GM21825 (cell line): ENCODE measurements around the gene OR2J1.
"Not testable (repeated sequence)": the region's sequence is repeated elsewhere in the genome, so short reads cannot be mapped to it uniquely, and the experiment has no call there.

Experiments used
- ATAC-seq: cut with Tn5 transposase; IDR thresholded peaks from one replicate; pipeline ENCODE4 v1.9.1; 2021; ENCODE audit warnings: mild to moderate bottlenecking, moderate library complexity; ENCODE audit not compliant: unreplicated experiment

The OR2J1 gene

DNA sequence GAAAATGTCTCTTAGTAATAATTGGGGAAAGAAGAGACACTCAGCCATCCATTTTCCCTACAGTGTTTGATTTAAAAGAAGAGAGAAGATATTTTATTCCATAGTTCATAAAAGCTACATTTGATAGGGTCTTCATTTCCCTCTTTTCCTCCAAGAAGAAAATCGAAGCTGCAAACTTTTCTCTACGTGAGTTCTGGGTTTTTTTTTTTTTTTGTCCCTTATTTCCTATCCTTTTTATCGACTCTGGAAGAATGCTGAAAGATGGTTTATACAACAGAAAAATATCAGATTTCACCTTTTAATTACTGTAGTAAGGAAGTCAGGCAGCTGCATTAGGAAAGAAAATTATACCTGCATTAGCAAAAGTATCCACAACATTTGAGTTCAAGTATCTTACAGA lies at the start of gene OR2J1:
Gene OR2J1 (plus strand): TSS at position 301 of the 400 bp plus-strand sequence. CDS start 1,453 bp downstream, outside the sequence.
- ATAC-seq, result no peak

DNA sequence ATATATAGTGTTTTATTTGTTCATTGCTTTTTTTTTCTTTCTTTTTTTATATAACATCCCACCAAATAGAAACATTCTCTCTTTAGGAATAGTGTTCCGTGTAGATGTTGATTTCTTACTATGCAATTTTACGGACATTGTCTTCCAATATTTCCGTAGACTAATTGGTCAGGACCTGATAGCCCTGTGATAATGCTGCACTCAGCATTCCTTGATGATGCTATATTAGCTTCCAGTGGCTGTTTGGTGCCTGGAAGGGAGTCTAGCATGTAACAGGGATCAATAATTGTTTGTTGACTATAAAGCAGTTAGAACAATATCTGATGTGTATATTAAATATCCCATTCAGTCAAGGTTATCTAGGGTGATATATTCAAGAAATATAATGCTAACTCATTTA lies 47.6 kb upstream of the OR2J1 start:
- ATAC-seq, result no peak

DNA sequence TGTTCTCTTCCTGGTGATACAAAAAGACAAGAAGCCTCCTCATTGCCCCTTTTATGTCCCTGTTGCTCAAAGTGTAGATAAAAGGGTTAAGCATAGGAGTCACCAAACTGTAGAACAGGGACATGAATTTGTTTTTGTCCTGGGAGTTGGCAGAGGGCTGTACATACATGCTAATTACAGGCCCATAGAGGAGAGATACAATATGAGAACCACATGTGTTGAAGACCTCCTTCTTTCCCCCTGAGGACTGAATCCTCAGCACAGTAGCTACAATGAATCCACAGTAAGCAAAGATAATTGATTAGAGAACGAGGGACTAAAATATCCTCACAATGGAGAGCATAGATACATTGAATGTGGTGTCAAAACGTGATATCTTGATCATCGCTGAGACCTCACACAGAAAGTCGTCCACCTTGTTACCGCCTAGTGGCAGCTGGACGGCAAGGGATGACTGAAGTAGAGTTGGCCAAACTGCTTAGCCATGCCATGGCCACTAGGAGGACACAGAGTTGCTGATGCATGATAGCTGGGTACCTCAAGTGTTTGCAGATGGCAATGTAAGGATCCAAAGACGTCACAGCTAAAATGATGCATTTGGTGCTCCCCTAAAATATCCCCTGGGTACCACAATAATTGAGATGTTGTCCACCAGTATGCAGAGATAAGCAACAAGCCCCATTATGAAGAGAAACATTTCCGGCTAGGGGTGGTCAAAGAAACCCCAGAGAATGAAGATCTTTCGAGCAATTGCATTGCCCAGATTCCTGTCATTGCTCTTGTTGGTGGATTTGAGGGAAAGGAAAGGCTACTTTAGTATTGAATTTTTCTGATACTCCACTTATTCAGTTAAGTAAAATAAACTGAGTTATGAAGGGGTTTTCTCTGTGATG lies 27.2 kb upstream of the OR2J1 start:
- no peak for ATAC-seq

DNA sequence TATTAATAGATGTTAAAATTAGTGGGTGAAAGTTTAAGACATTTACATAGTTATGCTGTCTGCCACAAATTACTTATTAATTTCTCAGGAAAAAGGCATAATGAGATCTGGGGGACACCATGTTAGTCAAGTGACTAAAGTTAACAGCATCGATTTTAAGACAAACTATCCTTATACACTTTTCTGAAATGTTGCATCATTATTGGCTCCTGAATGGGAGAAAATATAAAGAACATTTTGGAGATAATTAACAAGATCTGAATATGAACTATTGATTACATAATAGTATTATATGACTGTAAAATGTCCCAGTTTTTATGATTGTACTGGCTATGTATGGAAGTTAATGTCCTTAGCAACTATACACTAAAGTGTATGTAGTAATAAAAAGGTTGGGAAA lies 20.1 kb upstream of the OR2J1 start:
- no peak for ATAC-seq

- no peak for ATAC-seq
Measured at GRCh38 chr6:29081312-29081711, 18.0 kb upstream of the OR2J1 start.

- ATAC-seq, result no peak
Measured at GRCh38 chr6:29082457-29082856, 16.8 kb upstream of the OR2J1 start.

DNA sequence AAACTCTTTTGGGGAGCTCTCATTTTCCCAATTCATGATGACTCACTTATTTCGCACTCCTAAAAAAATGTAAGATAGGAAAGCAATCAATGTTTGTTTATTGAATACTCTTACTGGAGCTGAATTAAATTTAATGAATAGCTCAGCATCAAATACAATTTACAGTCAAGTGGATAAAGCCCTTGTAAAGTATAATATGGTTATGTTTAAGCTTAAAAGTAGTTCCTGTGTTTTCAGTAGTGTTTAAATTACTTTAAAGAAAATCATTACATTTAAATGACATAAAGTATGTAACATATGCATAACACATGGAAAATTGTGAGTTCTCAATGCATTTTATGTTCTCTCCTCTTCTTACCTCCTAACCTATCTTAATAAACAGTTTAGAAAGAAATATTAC lies 12.1 kb upstream of the OR2J1 start, which contains the start of gene OR2B3:
Gene OR2B3 (minus strand): TSS at position 101 of the 400 bp plus-strand sequence. CDS start 65 bp downstream, at position 36.
- ATAC-seq, result no peak

DNA sequence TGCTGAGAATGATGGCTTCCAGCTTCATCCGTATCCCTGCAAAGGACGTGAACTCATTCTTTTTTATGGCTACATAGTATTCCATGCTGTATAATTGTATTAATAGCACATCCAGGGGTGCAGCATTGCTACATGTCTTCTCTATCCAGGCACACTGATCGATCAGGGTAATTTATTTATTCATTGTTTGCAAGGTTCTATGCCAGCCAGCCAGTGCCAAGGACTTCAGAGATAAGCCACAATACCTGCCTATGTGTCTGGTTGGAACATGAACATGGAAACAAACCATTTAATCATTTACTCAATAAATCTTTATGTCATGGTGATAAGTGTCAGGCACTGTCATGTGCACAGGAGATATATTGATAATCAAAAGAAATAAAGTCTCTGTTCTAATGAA lies 6.3 kb upstream of the OR2J1 start:
- ATAC-seq, result no peak

- ATAC-seq, result no peak
Measured at GRCh38 chr6:29097803-29098202, 1.5 kb upstream of the OR2J1 start.

- ATAC-seq, result no peak
Measured at GRCh38 chr6:29107758-29108157, 8.5 kb downstream of the OR2J1 start, which contains the start of gene OR2J3. Gene OR2J3, plus strand, starts transcription at chr6:29108058. Its CDS starts 3,833 bp downstream, at chr6:29111891.

GRCh38 chr6:29112135-29112534 lies 12.8 kb downstream of the OR2J1 start:
- no peak for ATAC-seq

DNA sequence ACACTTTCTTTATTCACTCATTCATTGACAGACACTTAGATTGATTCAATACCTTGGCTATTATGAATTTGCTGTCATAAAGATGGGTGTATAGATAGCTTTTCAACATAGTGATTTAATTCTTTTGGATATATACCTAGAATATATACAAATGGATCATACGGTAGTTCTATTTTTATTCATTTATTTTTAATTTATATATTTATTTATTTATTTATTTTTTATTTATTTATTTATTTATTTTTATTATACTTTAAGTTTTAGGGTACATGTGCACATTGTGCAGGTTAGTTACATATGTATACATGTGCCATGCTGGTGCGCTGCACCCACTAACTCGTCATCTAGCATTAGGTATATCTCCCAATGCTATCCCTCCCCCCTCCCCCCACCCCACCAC lies 15.7 kb downstream of the OR2J1 start:
- not testable (repeated sequence) for ATAC-seq

GRCh38 chr6:29129326-29130012 lies 30.2 kb downstream of the OR2J1 start:
- no peak for ATAC-seq

DNA sequence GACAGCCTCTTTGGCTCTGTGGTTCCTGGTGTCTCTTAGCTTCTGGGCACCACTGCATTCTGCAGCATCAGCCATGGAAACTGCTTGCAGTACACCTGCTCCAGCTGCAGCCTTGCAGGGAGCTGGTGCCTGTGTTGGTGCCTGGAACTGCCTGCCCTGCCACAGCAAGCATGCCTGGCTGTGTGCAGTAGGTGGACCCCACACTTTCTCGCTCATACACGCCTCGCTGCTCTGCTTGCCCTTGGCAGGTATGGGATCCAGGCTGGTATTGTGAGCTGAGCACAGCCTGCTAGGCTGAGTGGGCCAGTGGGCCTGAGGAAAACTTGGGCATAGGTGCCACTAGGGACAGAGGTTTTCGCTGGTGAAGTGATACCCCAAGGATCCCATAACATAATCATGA lies 31.4 kb downstream of the OR2J1 start:
- ATAC-seq, result no peak

GRCh38 chr6:29131691-29132090 lies 32.4 kb downstream of the OR2J1 start:
- ATAC-seq, result no peak

- ATAC-seq, result no peak
Measured at GRCh38 chr6:29137724-29138123, 38.4 kb downstream of the OR2J1 start.

DNA sequence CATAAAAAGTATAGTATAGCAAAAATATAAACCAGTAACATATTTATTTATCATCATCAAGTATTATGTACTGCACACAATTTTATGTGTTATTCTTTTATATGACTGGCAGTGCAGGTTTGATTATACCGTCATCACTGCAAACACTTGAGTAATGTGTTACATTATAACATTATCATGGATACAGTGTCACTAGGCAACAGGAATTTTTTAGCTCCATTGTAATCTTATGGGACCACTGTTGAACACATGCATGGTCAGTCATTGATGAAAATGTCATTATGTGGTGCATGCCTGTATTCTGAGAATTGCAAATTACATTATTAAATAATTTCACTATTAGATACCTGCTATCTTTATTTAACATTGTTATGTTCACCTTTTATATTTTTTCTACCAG lies 42.3 kb downstream of the OR2J1 start:
- ATAC-seq, result no peak

DNA sequence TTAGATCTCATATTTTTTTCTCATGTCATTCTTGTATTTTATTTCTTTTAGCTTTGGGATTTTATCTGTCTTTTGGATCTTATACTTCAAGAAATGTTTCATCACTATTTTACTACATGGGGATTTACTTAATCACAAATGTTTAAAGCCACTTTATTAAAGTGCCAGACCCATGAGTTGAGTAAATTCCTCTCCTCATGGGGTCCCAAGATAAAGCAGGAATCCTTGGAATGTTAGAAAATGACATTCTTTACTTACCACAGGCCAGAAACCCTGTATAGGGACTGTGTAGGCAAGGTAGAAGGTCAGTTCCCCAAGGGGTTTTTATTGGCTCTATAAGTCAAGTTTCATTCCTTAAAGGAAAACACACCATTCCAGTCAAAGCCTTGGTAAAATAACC lies 43.0 kb downstream of the OR2J1 start:
- no peak for ATAC-seq

- ATAC-seq, result no peak
Measured at GRCh38 chr6:29146179-29146578, 46.9 kb downstream of the OR2J1 start.

DNA sequence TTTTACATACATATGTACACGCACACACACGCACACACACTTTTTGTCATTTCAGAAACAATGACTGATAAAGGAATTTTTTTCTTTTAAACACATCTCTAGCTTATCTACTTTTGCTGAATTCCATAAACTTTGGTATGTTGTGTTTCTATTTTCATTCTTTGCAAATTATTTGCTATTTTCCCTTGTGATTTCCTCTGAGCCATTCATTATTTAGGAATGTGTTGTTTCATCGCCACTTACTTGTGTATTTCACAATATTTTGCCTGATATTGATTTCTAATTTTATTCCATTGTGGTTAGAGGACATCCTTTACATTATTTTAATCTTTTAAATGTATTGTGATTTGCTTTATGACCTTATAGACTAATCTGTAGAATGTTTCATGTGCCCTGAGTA lies 47.8 kb downstream of the OR2J1 start:
- no peak for ATAC-seq

- ATAC-seq, result not testable (repeated sequence)
Measured at GRCh38 chr6:29149444-29149843, 50.2 kb downstream of the OR2J1 start.
